ENCODE data around the gene SYT7. TPM values are rescaled to one million over a fixed set of nuclear protein-coding genes. Genes with fewer than 3 reads are reported as not detected.
A peak's percentile ranks its signal among the peaks of the same experiment; 100 is the strongest.
"Not testable (repeated sequence)": the region's sequence is repeated elsewhere in the genome, so short reads cannot be mapped to it uniquely, and the experiment has no call there.

SYT7 gene
- total and polyA plus RNA-seq, 2 experiments from 2014 or later: 0.40 to 1.9 TPM

DNA sequence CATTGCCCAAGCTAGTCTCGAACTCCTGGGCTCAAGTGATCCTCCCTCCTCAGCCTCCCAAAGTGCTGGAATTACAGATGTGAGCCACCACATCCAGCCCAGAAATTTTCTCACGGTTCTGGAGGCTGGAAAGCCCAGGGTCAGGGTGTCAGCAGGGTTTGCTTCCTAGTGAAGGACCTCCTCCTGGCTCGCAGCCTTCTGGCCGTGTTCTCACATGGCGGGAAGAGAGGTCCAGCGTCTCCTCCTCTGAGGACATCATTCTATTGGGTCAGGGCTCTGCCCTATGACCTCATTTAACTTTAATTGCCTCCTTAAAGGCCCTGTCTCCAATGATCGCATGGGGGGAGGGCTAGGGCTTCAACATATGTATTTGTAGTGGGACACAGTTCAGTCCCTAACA, 112.9 kb downstream of the SYT7 start:
- peaks cover 14% of the 10 kb centered on the region for H3K4me1 ChIP-seq (ENCODE audit: insufficient read depth)
- H3K4me3 ChIP-seq: no peak overlapping the region
- H2AFZ ChIP-seq: no peak overlapping the region
- no peaks in the 10 kb centered on the region for H3K9me2 ChIP-seq (ENCODE audit: insufficient read depth)
- no peak for TF ChIP-seq EZH2phosphoT487 (IDR thresholded peaks at IDR 0.05; ENCODE audit: insufficient read depth, low read depth)
- TF ChIP-seq EZH2 (IDR thresholded peaks at IDR 0.05; ENCODE audit: insufficient read depth, poor library complexity, severe bottlenecking): no peak
- H3K9me3 ChIP-seq (ENCODE audit: low read depth): no peaks in the 10 kb centered on the region
- H3K36me3 ChIP-seq (ENCODE audit: low read depth): no peaks in the 10 kb centered on the region
- H3K27me3 ChIP-seq (replicated peaks; ENCODE audit: insufficient read depth): no peaks in the 10 kb centered on the region
- WGBS, 2 experiments (ENCODE audit: low coverage in 1 of 2, low lambda C conversion rate in 2 of 2, missing lambda C conversion rate in 2 of 2): 85 to 88% methylated on average over 7 of the region's 7 CpGs
- H3K27ac ChIP-seq: no peak overlapping the region
- H3K9ac ChIP-seq: no peak overlapping the region
- H4K20me1 ChIP-seq (ENCODE audit: insufficient read depth): no peaks in the 10 kb centered on the region
- no peak for DNase-seq
- in situ Hi-C loops (cut with MboI): no loop called here
- H3K79me2 ChIP-seq (ENCODE audit: insufficient read depth): no peaks in the 10 kb centered on the region
- H3F3A ChIP-seq (ENCODE audit: insufficient read depth): peaks cover 13% of the 10 kb centered on the region
- no peak overlapping the region for H3K4me2 ChIP-seq (ENCODE audit: unreplicated experiment)

DNA sequence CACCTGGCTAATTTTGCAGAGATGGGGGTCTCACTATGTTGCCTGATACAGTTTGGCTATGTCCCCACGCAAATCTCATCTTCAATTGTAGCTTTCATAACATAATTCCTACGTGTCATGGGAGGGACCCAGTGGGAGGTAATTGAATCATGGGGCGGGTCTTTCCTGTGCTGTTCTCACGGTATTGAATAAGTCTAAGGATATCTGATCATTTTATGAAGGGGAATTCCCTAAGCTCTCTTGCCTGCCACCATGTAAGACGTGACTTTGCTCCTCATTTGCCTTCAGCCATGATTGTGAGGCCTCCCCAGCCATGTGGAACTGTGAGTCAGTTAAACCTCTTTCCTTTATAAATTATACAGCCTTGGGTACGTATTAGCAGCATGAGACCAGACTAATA, 113.3 kb downstream of the SYT7 start:
- H2AFZ ChIP-seq; H3K27ac ChIP-seq; H3K9ac ChIP-seq; in situ Hi-C loops (cut with MboI); H3K4me2 ChIP-seq (ENCODE audit: unreplicated experiment); H3K27me3 ChIP-seq (replicated peaks; ENCODE audit: insufficient read depth); H3K9me2 ChIP-seq (ENCODE audit: insufficient read depth); H3K9me3 ChIP-seq (ENCODE audit: low read depth); DNase-seq; H3K79me2 ChIP-seq (ENCODE audit: insufficient read depth); H3K4me3 ChIP-seq; H4K20me1 ChIP-seq (ENCODE audit: insufficient read depth); H3K36me3 ChIP-seq (ENCODE audit: low read depth); H3F3A ChIP-seq (ENCODE audit: insufficient read depth): not testable (repeated sequence)
- 93 to 98% methylated on average over 6 of the region's 6 CpGs for WGBS, 2 experiments (ENCODE audit: low coverage in 1 of 2, low lambda C conversion rate in 2 of 2, missing lambda C conversion rate in 2 of 2)
- peaks cover 10% of the 10 kb centered on the region for H3K4me1 ChIP-seq (ENCODE audit: insufficient read depth)

MicroRNAs within 50 kb of the gene (microRNA counts, 767-probe panel; counts per million panel counts)
- 447 counts per million, percentile 86 among the panel's probes with 10 or more counts for microRNA hsa-miR-4488

Small RNA genes lying within 50 kb of the gene (microRNA-seq; reads per million reads assigned to microRNA genes)
- not detected for gene MIR4488 (ENCODE audit: borderline number of aligned reads)

Small RNA genes lying within 50 kb of the gene (small RNA-seq; reads per million reads assigned to genes)
- gene MIR4488 (ENCODE audit: low read depth, low replicate concordance): not detected

Other genes starting within 250 kb of the SYT7 start
- 229 and 252 TPM in 2 replicates for gene DDB1, start 248.0 kb downstream of the SYT7 start, total RNA-seq (2014; rRNA removed; shearing (Covaris generic))
- gene DDB1, start 248.0 kb downstream of the SYT7 start, polyA plus RNA-seq (2016; fragmentation: Nextera tagmentation; extraction: Ambion mirVana): 160 and 162 TPM in 2 replicates
- gene TKFC, start 247.8 kb downstream of the SYT7 start, total RNA-seq (2014; rRNA removed; shearing (Covaris generic)): 44.3 and 44.6 TPM in 2 replicates
- gene TKFC, start 247.8 kb downstream of the SYT7 start, polyA plus RNA-seq (2016; fragmentation: Nextera tagmentation; extraction: Ambion mirVana): 35.3 and 39.8 TPM in 2 replicates
- 38.4 and 49.0 TPM in 2 replicates for gene CYB561A3, start 219.2 kb downstream of the SYT7 start, total RNA-seq (2014; rRNA removed; shearing (Covaris generic))
- 42.9 and 52.3 TPM in 2 replicates for gene CYB561A3, start 219.2 kb downstream of the SYT7 start, polyA plus RNA-seq (2016; fragmentation: Nextera tagmentation; extraction: Ambion mirVana)
- gene TMEM138, start 218.7 kb downstream of the SYT7 start, total RNA-seq (2014; rRNA removed; shearing (Covaris generic)): 19.0 and 21.5 TPM in 2 replicates
- 48.3 and 50.2 TPM in 2 replicates for gene TMEM138, start 218.7 kb downstream of the SYT7 start, polyA plus RNA-seq (2016; fragmentation: Nextera tagmentation; extraction: Ambion mirVana)
- gene TMEM216, start 188.5 kb downstream of the SYT7 start, total RNA-seq (2014; rRNA removed; shearing (Covaris generic)): 23.2 and 33.9 TPM in 2 replicates
- 20.7 and 23.1 TPM in 2 replicates for gene TMEM216, start 188.5 kb downstream of the SYT7 start, polyA plus RNA-seq (2016; fragmentation: Nextera tagmentation; extraction: Ambion mirVana)
- 27.1 and 31.2 TPM in 2 replicates for gene CPSF7, start 151.1 kb downstream of the SYT7 start, total RNA-seq (2014; rRNA removed; shearing (Covaris generic))
- 38.2 and 42.3 TPM in 2 replicates for gene CPSF7, start 151.1 kb downstream of the SYT7 start, polyA plus RNA-seq (2016; fragmentation: Nextera tagmentation; extraction: Ambion mirVana)
- 19.5 and 32.5 TPM in 2 replicates for gene SDHAF2, start 151.0 kb downstream of the SYT7 start, total RNA-seq (2014; rRNA removed; shearing (Covaris generic))
- gene SDHAF2, start 151.0 kb downstream of the SYT7 start, polyA plus RNA-seq (2016; fragmentation: Nextera tagmentation; extraction: Ambion mirVana): 59.5 and 60.6 TPM in 2 replicates
- gene LRRC10B, start 72.3 kb downstream of the SYT7 start, total RNA-seq (2014; rRNA removed; shearing (Covaris generic)): 0.43 TPM in 1 of 2 replicates, not detected in the other
- gene LRRC10B, start 72.3 kb downstream of the SYT7 start, polyA plus RNA-seq (2016; fragmentation: Nextera tagmentation; extraction: Ambion mirVana): not detected in 2 replicates
- 1.3 and 2.3 TPM in 2 replicates for gene DAGLA, start 99.3 kb upstream of the SYT7 start, total RNA-seq (2014; rRNA removed; shearing (Covaris generic))
- 1.3 and 1.4 TPM in 2 replicates for gene DAGLA, start 99.3 kb upstream of the SYT7 start, polyA plus RNA-seq (2016; fragmentation: Nextera tagmentation; extraction: Ambion mirVana)
- not detected in 2 replicates for gene MYRF, start 171.6 kb upstream of the SYT7 start, total RNA-seq (2014; rRNA removed; shearing (Covaris generic))
- gene MYRF, start 171.6 kb upstream of the SYT7 start, polyA plus RNA-seq (2016; fragmentation: Nextera tagmentation; extraction: Ambion mirVana): 0.05 and 0.16 TPM in 2 replicates
- 28.5 and 72.8 TPM in 2 replicates for gene TMEM258, start 211.5 kb upstream of the SYT7 start, total RNA-seq (2014; rRNA removed; shearing (Covaris generic))
- 258 and 259 TPM in 2 replicates for gene TMEM258, start 211.5 kb upstream of the SYT7 start, polyA plus RNA-seq (2016; fragmentation: Nextera tagmentation; extraction: Ambion mirVana)
- 29.0 and 29.2 TPM in 2 replicates for gene FEN1, start 211.8 kb upstream of the SYT7 start, total RNA-seq (2014; rRNA removed; shearing (Covaris generic))
- gene FEN1, start 211.8 kb upstream of the SYT7 start, polyA plus RNA-seq (2016; fragmentation: Nextera tagmentation; extraction: Ambion mirVana): 29.1 and 31.5 TPM in 2 replicates
- 12.9 and 44.9 TPM in 2 replicates for gene FADS1, start 235.9 kb upstream of the SYT7 start, total RNA-seq (2014; rRNA removed; shearing (Covaris generic))
- gene FADS1, start 235.9 kb upstream of the SYT7 start, polyA plus RNA-seq (2016; fragmentation: Nextera tagmentation; extraction: Ambion mirVana): 19.7 and 21.6 TPM in 2 replicates
- gene FADS2, start 247.2 kb upstream of the SYT7 start, total RNA-seq (2014; rRNA removed; shearing (Covaris generic)): 5.2 and 7.7 TPM in 2 replicates
- 5.5 and 6.3 TPM in 2 replicates for gene FADS2, start 247.2 kb upstream of the SYT7 start, polyA plus RNA-seq (2016; fragmentation: Nextera tagmentation; extraction: Ambion mirVana)